ENCODE data around the gene APPBP2. TPM values are rescaled to one million over a fixed set of nuclear protein-coding genes. Genes with fewer than 3 reads are reported as not detected.

APPBP2 gene
- total RNA-seq, 1 experiment from 2014 or later = 11.7 TPM

- no peak for DNase-seq
- H3K4me3 ChIP-seq (ENCODE audit: insufficient read depth, low read depth, low read length) = no peak overlapping the region
- no peaks in the 10 kb centered on the region for H3K36me3 ChIP-seq (replicated peaks; ENCODE audit: control insufficient read depth, insufficient read depth, low read length)
- H3K27me3 ChIP-seq (ENCODE audit: control insufficient read depth, insufficient read depth, low read length) = no peaks in the 10 kb centered on the region
These were observed 132.0 kb downstream of the APPBP2 start for GRCh38 chr17:60393840-60394723.

Other genes starting within 250 kb of the APPBP2 start
- gene USP32, start 134.1 kb downstream of the APPBP2 start, total RNA-seq (2014; rRNA removed; shearing (Covaris generic)) = 60.2 and 91.5 TPM in 2 replicates
- gene CHCT1, start 103.8 kb downstream of the APPBP2 start, total RNA-seq (2014; rRNA removed; shearing (Covaris generic)) = not detected in 2 replicates
- 9.6 and 13.9 TPM in 2 replicates for gene PPM1D, start 74.0 kb upstream of the APPBP2 start, total RNA-seq (2014; rRNA removed; shearing (Covaris generic))
- gene BCAS3, start 151.6 kb upstream of the APPBP2 start, total RNA-seq (2014; rRNA removed; shearing (Covaris generic)) = 11.4 and 16.2 TPM in 2 replicates

Measured in H7 (cell line).